Liver (tissue), 9 donors: Measurements from ENCODE around the gene MAP7D1. TPM values are rescaled to one million over a fixed set of nuclear protein-coding genes. Genes with fewer than 3 reads are reported as not detected.
"Not testable (repeated sequence)": the region's sequence is repeated elsewhere in the genome, so short reads cannot be mapped to it uniquely, and the experiment has no call there.

ENCODE experiments used
- DNase-seq: peaks from one replicate; pipeline ENCODE4 v3.0.0-alpha.2; 2017; ENCODE audit warnings: low spot score
- H3K27ac ChIP-seq, 2 donors: one replicate each; pipeline ENCODE4 v1.7.0; 2013; ENCODE audit warnings: inconsistent platforms in 2 of 2, low read length in 2 of 2, control low read depth in 1 of 2, low read depth in 1 of 2, mild to moderate bottlenecking in 1 of 2
- H3K27me3 ChIP-seq, 4 donors: one replicate each; pipeline versions ENCODE4 v1.6.1 to v1.7.0; 2013; ENCODE audit warnings: low read length in 3 of 4, inconsistent platforms in 1 of 4, mild to moderate bottlenecking in 1 of 4, moderate library complexity in 1 of 4; ENCODE audit not compliant: control insufficient read depth in 4 of 4, insufficient read depth in 4 of 4
- H3K36me3 ChIP-seq, 4 donors: one replicate each; pipeline versions ENCODE4 v1.6.1 to v1.7.0; 2013; ENCODE audit warnings: low read length in 3 of 4, mild to moderate bottlenecking in 3 of 4, low read depth in 1 of 4, moderate library complexity in 1 of 4; ENCODE audit not compliant: control insufficient read depth in 4 of 4, insufficient read depth in 3 of 4
- H3K4me1 ChIP-seq, 4 donors: one replicate each; pipeline versions ENCODE4 v1.6.1 to v1.7.0; 2013; ENCODE audit warnings: low read length in 3 of 4, mild to moderate bottlenecking in 3 of 4, moderate library complexity in 1 of 4; ENCODE audit not compliant: control insufficient read depth in 4 of 4, insufficient read depth in 4 of 4
- H3K4me3 ChIP-seq, 3 donors: one replicate each; pipeline versions ENCODE4 v1.6.1 to v1.7.0; 2013; ENCODE audit warnings: low read length in 3 of 3, control low read depth in 1 of 3, low read depth in 1 of 3, mild to moderate bottlenecking in 1 of 3
- H3K9ac ChIP-seq, 2 donors: one replicate each; pipeline ENCODE4 v1.7.0; 2013; ENCODE audit warnings: low read length in 2 of 2, mild to moderate bottlenecking in 2 of 2, moderate library complexity in 2 of 2, control low read depth in 1 of 2, low read depth in 1 of 2
- H3K9me3 ChIP-seq, 4 donors: one replicate each; pipeline versions ENCODE4 v1.6.1 to v1.7.0; 2013; ENCODE audit warnings: low read length in 3 of 4; ENCODE audit not compliant: control insufficient read depth in 4 of 4
- CTCF ChIP-seq: fragments of 150-350 bp; IDR thresholded peaks from 2 replicates; pipeline ENCODE4 v1.5.1; 2017; ENCODE audit warnings: improper control_type of control experiment, low read depth, low read length; ENCODE audit not compliant: missing input control
- FOXA1 ChIP-seq: IDR thresholded peaks from 2 replicates; pipeline ENCODE4 v1.6.1; 2016; ENCODE audit warnings: antibody characterized with exemption
- FOXA2 ChIP-seq: IDR thresholded peaks from 2 replicates; pipeline ENCODE4 v1.6.1; 2016; ENCODE audit warnings: antibody characterized with exemption
- GABPA ChIP-seq, 2 donors: IDR thresholded peaks in 1 of 2; conservative IDR thresholded peaks in 1 of 2; 2 replicates each; pipeline ENCODE4 v1.6.1; 2016; ENCODE audit warnings: antibody characterized with exemption in 2 of 2, mild to moderate bottlenecking in 1 of 2, moderate library complexity in 1 of 2
- HNF4A ChIP-seq, 2 donors: conservative IDR thresholded peaks; 2 replicates each; pipeline ENCODE4 v1.6.1; 2016; ENCODE audit warnings: antibody characterized with exemption in 2 of 2, mild to moderate bottlenecking in 2 of 2
- JUND ChIP-seq, 2 donors: IDR thresholded peaks; 2 replicates each; pipeline ENCODE4 v1.6.1; 2016; ENCODE audit warnings: antibody characterized with exemption in 2 of 2
- MAX ChIP-seq: IDR thresholded peaks from 2 replicates; pipeline ENCODE4 v1.6.1; 2016; ENCODE audit warnings: antibody characterized with exemption
- NR2F2 ChIP-seq: IDR thresholded peaks from 2 replicates; pipeline ENCODE4 v1.6.1; 2016; ENCODE audit warnings: antibody characterized with exemption
- RAD21 ChIP-seq, 2 donors: IDR thresholded peaks; 2 replicates each; pipeline ENCODE4 v1.6.1; 2016; ENCODE audit warnings: antibody characterized with exemption in 2 of 2, mild to moderate bottlenecking in 2 of 2
- REST ChIP-seq: IDR thresholded peaks from 2 replicates; pipeline ENCODE4 v1.6.1; 2016; ENCODE audit warnings: antibody characterized with exemption, mild to moderate bottlenecking
- RXRA ChIP-seq, 2 donors: IDR thresholded peaks; 2 replicates each; pipeline ENCODE4 v1.6.1; 2017 to 2018; ENCODE audit warnings: antibody characterized with exemption in 2 of 2, mild to moderate bottlenecking in 1 of 2
- SP1 ChIP-seq: IDR thresholded peaks from 2 replicates; pipeline ENCODE4 v1.6.1; 2018; ENCODE audit warnings: antibody characterized with exemption, mild to moderate bottlenecking
- TAF1 ChIP-seq: conservative IDR thresholded peaks from 2 replicates; pipeline ENCODE4 v1.6.1; 2016; ENCODE audit warnings: antibody characterized with exemption, mild to moderate bottlenecking
- YY1 ChIP-seq: IDR thresholded peaks from 2 replicates; pipeline ENCODE4 v1.6.1; 2016; ENCODE audit warnings: antibody characterized with exemption, mild to moderate bottlenecking
- ZBTB33 ChIP-seq: IDR thresholded peaks from 2 replicates; pipeline ENCODE4 v1.6.1; 2016; ENCODE audit warnings: antibody characterized with exemption
- WGBS: extraction: QIAGEN DNeasy Blood & Tissue Kit; methylation state at CpG from one replicate; pipeline ENCODE4 v1.1.7; 2013; 5-methylcytosine and 5-hydroxymethylcytosine counted together
- polyA plus RNA-seq, 2 donors: library from polyadenylated mRNA; stranded (reverse) in 1 of 2; unstranded in 1 of 2; fragments of 200-250 nt in 1 of 2; fragments of >200 nt in 1 of 2; fragmentation: Nextera tagmentation in 1 of 2; extraction: Ambion mirVana in 1 of 2; gene quantifications; one replicate each; pipeline versions ENCODE4 v1.2.1 to v1.2.3, GENCODE V29; 2013 to 2015
- total RNA-seq, 2 donors: library from RNA; depleted of rRNA; stranded (reverse); fragments of >200 nt; gene quantifications; one replicate each; pipeline ENCODE4 v1.2.3, GENCODE V29; 2014
- donor health status: healthy.
- donor health status: healthy.
- donor health status: healthy.
- donor health status: healthy.
- donor health status: healthy.

MAP7D1 gene
- total and polyA plus RNA-seq, 4 donors, result 5.6 to 15.1 (median 12.9) TPM

- H3K9me3 ChIP-seq, result no peaks in the 10 kb centered on the region
- no peak overlapping the region for H3K4me3 ChIP-seq
- H3K36me3 ChIP-seq, result peaks cover 3 to 11% (median 5%) of the 10 kb centered on the region in 4 donors
- no peak for TF ChIP-seq ZBTB33
- TF ChIP-seq MAX, result no peak
- TF ChIP-seq SP1, result no peak
- no peak for TF ChIP-seq GABPA (IDR thresholded peaks at IDR 0.05 in 1 of 2, conservative IDR thresholded peaks at IDR 0.05 in 1 of 2)
- no peak for TF ChIP-seq REST
- no peak for TF ChIP-seq JUND (IDR thresholded peaks at IDR 0.05)
- TF ChIP-seq FOXA2, result no peak
- no peak for TF ChIP-seq NR2F2
- TF ChIP-seq RXRA (IDR thresholded peaks at IDR 0.05), result no peak
- TF ChIP-seq FOXA1, result no peak
- no peak for TF ChIP-seq TAF1
- TF ChIP-seq HNF4A (conservative IDR thresholded peaks at IDR 0.05), result no peak
- no peak overlapping the region for H3K9ac ChIP-seq
- no peak overlapping the region for H3K27ac ChIP-seq
- WGBS, result 85% methylated on average over 2 of the region's 2 CpGs
- no peak for DNase-seq
- H3K4me1 ChIP-seq, result peaks cover 0 to 18% (median 11%) of the 10 kb centered on the region in 4 donors
- no peaks in the 10 kb centered on the region for H3K27me3 ChIP-seq
Observed at GRCh38 chr1:36183309-36183856, 27.4 kb downstream of the MAP7D1 start.

GRCh38 chr1:36187800-36188593 is 32.0 kb downstream of the MAP7D1 start:
- Histone ChIP-seq H3K9ac (peak overlapping the region in 1 of 2 donors; percentile 33), H3K27ac (peak overlapping the region; percentile 18 to 22), H3K4me3 (no peak overlapping the region), H3K4me1 (peaks cover 0 to 3% (median 0%) of the 10 kb centered on the region in 4 donors), H3K36me3 (no peaks in the 10 kb centered on the region), H3K9me3 (no peaks in the 10 kb centered on the region), H3K27me3 (no peaks in the 10 kb centered on the region)
- DNase-seq, result peak; percentile 77
- 8% methylated on average over 9 of the region's 9 CpGs for WGBS
- TF ChIP-seq GABPA (IDR thresholded peaks at IDR 0.05 in 1 of 2, conservative IDR thresholded peaks at IDR 0.05 in 1 of 2) (no peak), RAD21 (IDR thresholded peaks at IDR 0.05) (peak; percentile 99 to 100), SP1 (peak; percentile 57), CTCF (peak; percentile 94), RXRA (IDR thresholded peaks at IDR 0.05) (peak in 1 of 2 donors; percentile 39), YY1 (peak; percentile 38), JUND (IDR thresholded peaks at IDR 0.05) (no peak)

- H3K27me3 ChIP-seq, DNase-seq: not testable (repeated sequence)
- 94% methylated on average over 12 of the region's 12 CpGs for WGBS
Observed at GRCh38 chr1:36196805-36197204, 40.8 kb downstream of the MAP7D1 start.

More at GRCh38 chr1:36196805-36197204, 40.8 kb downstream of the MAP7D1 start:
- H3K36me3 ChIP-seq, H3K4me3 ChIP-seq, H3K9me3 ChIP-seq, H3K9ac ChIP-seq, H3K27ac ChIP-seq, H3K4me1 ChIP-seq: not testable (repeated sequence)
